ENCODE data around the gene BMP7. TPM values are rescaled to one million over a fixed set of nuclear protein-coding genes. Genes with fewer than 3 reads are reported as not detected.

Gene BMP7
- total and polyA plus RNA-seq, 9 of the 15 experiments (the other 6 are each of a cell fraction or from before 2014, with no cell fraction given), result 0.18 TPM; not detected in 8

GRCh38 chr20:57310821-57311514 is 44.5 kb upstream of the BMP7 start (continued):
- TF ChIP-seq HBP1 (CRISPR knock-in tag; IDR thresholded peaks at IDR 0.05), result no peak

GRCh38 chr20:57309544-57310115 is 43.2 kb upstream of the BMP7 start:
- Histone ChIP-seq H3K27me3 (ENCODE audit: control insufficient read depth in 2 of 2, insufficient read depth in 2 of 2, low read length in 2 of 2) (peaks cover 20 to 53% of the 10 kb centered on the region in 2 experiments), H3K36me3 (ENCODE audit: control insufficient read depth, insufficient read depth, low read length) (no peaks in the 10 kb centered on the region), H3K27ac (ENCODE audit: extremely low read depth, low read depth, low read length) (no peak overlapping the region), H3K4me3 (no peak overlapping the region), H3K4me1 (replicated peaks in 1 of 2; ENCODE audit: control insufficient read depth in 2 of 2, insufficient read depth in 2 of 2, low read length in 2 of 2) (no peaks in the 10 kb centered on the region), H3K9me1 (ENCODE audit: control insufficient read depth, insufficient read depth, low read length) (no peaks in the 10 kb centered on the region), H2AFZ (ENCODE audit: low read depth, low read length) (no peak overlapping the region), H4K20me1 (replicated peaks; ENCODE audit: control insufficient read depth, insufficient read depth, low read length) (no peaks in the 10 kb centered on the region; the same call in 1 of the 2 replicates), H3K9ac (ENCODE audit: insufficient read depth in 1 of 2, low read depth in 2 of 2, low read length in 2 of 2) (no peak overlapping the region), H3K79me2 (ENCODE audit: control insufficient read depth, insufficient read depth, low read length) (no peaks in the 10 kb centered on the region), H3K4me2 (ENCODE audit: insufficient read depth, low read length) (no peak overlapping the region), H3K9me3 (replicated peaks; ENCODE audit: control insufficient read depth, insufficient read depth, low read depth, low read length) (no peaks in the 10 kb centered on the region)
- 0% methylated on average over 9 of the region's 9 CpGs for WGBS (ENCODE audit: insufficient coverage, low coverage, missing lambda C conversion rate)
- ChIA-PET POLR2A (interaction anchor here (1.0 kb wide), 1 partner anchor 13 kb away, joined by 3 read pairs; no protein-coding TSS in a partner anchor), CTCF (ENCODE audit: low intra/inter-chr PET ratio) (no interaction called here)
- no TSS peak for BruUV-seq (replicated peaks)
- no peak for DNase-seq (ENCODE audit: extremely low read depth in 1 of 4, low spot score in 3 of 4)
- in situ Hi-C loops (cut with MboI), result no loop called here
- TF ChIP-seq ZZZ3 (IDR thresholded peaks at IDR 0.05) (no peak), STAT5B (CRISPR knock-in tag; IDR thresholded peaks at IDR 0.05) (no peak), ZNF445 (CRISPR knock-in tag; IDR thresholded peaks at IDR 0.05; ENCODE audit: low read depth) (no peak), RFX7 (CRISPR knock-in tag; IDR thresholded peaks at IDR 0.05) (no peak), NR2C1 (IDR thresholded peaks at IDR 0.05) (no peak), NR2C1 (tag; IDR thresholded peaks at IDR 0.05) (no peak)
- ATAC-seq, result no peak
- intact Hi-C loops (cut with micrococcal nuclease), result no loop called here
- no peak for FAIRE-seq

All from K562 (cell line).